Mucosa of rectum (tissue), 2 donors: ENCODE data around the gene PSMB10.

Source experiments
- H3K27ac ChIP-seq, 2 donors: one replicate each; pipeline ENCODE4 v1.7.0; 2013; ENCODE audit warnings: inconsistent platforms in 2 of 2, low read depth in 2 of 2, low read length in 2 of 2
- H3K27me3 ChIP-seq, 2 donors: one replicate each; pipeline ENCODE4 v1.7.0; 2013; ENCODE audit warnings: low read length in 2 of 2; ENCODE audit not compliant: control insufficient read depth in 2 of 2, insufficient read depth in 2 of 2
- H3K36me3 ChIP-seq, 2 donors: one replicate each; pipeline ENCODE4 v1.7.0; 2013; ENCODE audit warnings: low read length in 2 of 2; ENCODE audit not compliant: control insufficient read depth in 2 of 2, insufficient read depth in 2 of 2
- H3K4me1 ChIP-seq, 2 donors: one replicate each; pipeline ENCODE4 v1.7.0; 2013; ENCODE audit warnings: low read length in 2 of 2, mild to moderate bottlenecking in 1 of 2; ENCODE audit not compliant: control insufficient read depth in 2 of 2, insufficient read depth in 2 of 2
- H3K4me3 ChIP-seq, 2 donors: one replicate each; pipeline ENCODE4 v1.7.0; 2013; ENCODE audit warnings: low read length in 2 of 2
- H3K9ac ChIP-seq, 2 donors: one replicate each; pipeline ENCODE4 v1.7.0; 2013; ENCODE audit warnings: low read length in 2 of 2, low read depth in 1 of 2, mild to moderate bottlenecking in 1 of 2
- H3K9me3 ChIP-seq, 2 donors: one replicate each; pipeline ENCODE4 v1.7.0; 2013; ENCODE audit warnings: low read length in 2 of 2; ENCODE audit not compliant: control insufficient read depth in 2 of 2
- donor health status: healthy.
- donor health status: Normal muscosa, but diverticular disease.

Gene PSMB10

GRCh38 chr16:67934306-67935100, 2.1 kb downstream of the PSMB10 start:
- H3K27ac ChIP-seq, result no peak overlapping the region
- peak overlapping the region; percentile 0 to 95 for H3K4me3 ChIP-seq
- H3K36me3 ChIP-seq, result peaks cover 21 to 49% of the 10 kb centered on the region in 2 donors

GRCh38 chr16:67933805-67934204, 2.8 kb downstream of the PSMB10 start:
- H3K27ac ChIP-seq, result no peak overlapping the region
- peaks cover 18 to 20% of the 10 kb centered on the region in 2 donors for H3K4me1 ChIP-seq
- H3K27me3 ChIP-seq, result no peaks in the 10 kb centered on the region
- H3K36me3 ChIP-seq, result peaks cover 21 to 55% of the 10 kb centered on the region in 2 donors
- H3K9me3 ChIP-seq, result no peaks in the 10 kb centered on the region
- no peak overlapping the region for H3K9ac ChIP-seq
- no peak overlapping the region for H3K4me3 ChIP-seq

More at GRCh38 chr16:67934306-67935100, 2.1 kb downstream of the PSMB10 start:
- peaks cover 18 to 20% of the 10 kb centered on the region in 2 donors for H3K4me1 ChIP-seq
- H3K9me3 ChIP-seq, result no peaks in the 10 kb centered on the region
- H3K27me3 ChIP-seq, result no peaks in the 10 kb centered on the region
- H3K9ac ChIP-seq, result peak overlapping the region in 1 of 2 donors; percentile 98

GRCh38 chr16:67932462-67932840, 4.2 kb downstream of the PSMB10 start:
- Histone ChIP-seq H3K36me3 (peaks cover 30 to 64% of the 10 kb centered on the region in 2 donors), H3K4me3 (no peak overlapping the region), H3K27ac (no peak overlapping the region), H3K9ac (no peak overlapping the region), H3K4me1 (peaks cover 18 to 19% of the 10 kb centered on the region in 2 donors), H3K9me3 (no peaks in the 10 kb centered on the region), H3K27me3 (no peaks in the 10 kb centered on the region)

GRCh38 chr16:67931712-67932461, 4.8 kb downstream of the PSMB10 start, which contains the start of gene CTRL:
Gene CTRL (minus strand): TSS chr16:67931862. CDS start chr16:67931852, 10 bp downstream.
- Histone ChIP-seq H3K27me3 (no peaks in the 10 kb centered on the region), H3K9me3 (no peaks in the 10 kb centered on the region), H3K36me3 (peaks cover 35 to 65% of the 10 kb centered on the region in 2 donors), H3K4me1 (peaks cover 12 to 13% of the 10 kb centered on the region in 2 donors), H3K4me3 (no peak within 1 kb of the TSS), H3K27ac (no peak within 1 kb of the TSS), H3K9ac (no peak within 1 kb of the TSS)

- Histone ChIP-seq H3K27me3 (no peaks in the 10 kb centered on the region), H3K36me3 (peaks cover 41 to 63% of the 10 kb centered on the region in 2 donors), H3K9ac (no peak overlapping the region), H3K9me3 (no peaks in the 10 kb centered on the region), H3K4me1 (peaks cover 10 to 11% of the 10 kb centered on the region in 2 donors), H3K27ac (no peak overlapping the region), H3K4me3 (no peak overlapping the region)
These were observed 5.9 kb downstream of the PSMB10 start for GRCh38 chr16:67930678-67931211.

GRCh38 chr16:67930191-67930590, 6.5 kb downstream of the PSMB10 start:
- Histone ChIP-seq H3K27me3 (no peaks in the 10 kb centered on the region), H3K9ac (no peak overlapping the region), H3K4me3 (no peak overlapping the region), H3K27ac (no peak overlapping the region), H3K9me3 (no peaks in the 10 kb centered on the region), H3K36me3 (peaks cover 40 to 63% of the 10 kb centered on the region in 2 donors), H3K4me1 (peaks cover 7% of the 10 kb centered on the region in 2 donors)

GRCh38 chr16:67928561-67929364, 7.9 kb downstream of the PSMB10 start:
- no peaks in the 10 kb centered on the region for H3K4me1 ChIP-seq
- no peak overlapping the region for H3K27ac ChIP-seq
- H3K4me3 ChIP-seq, result no peak overlapping the region
- peaks cover 26 to 52% of the 10 kb centered on the region in 2 donors for H3K36me3 ChIP-seq
- no peaks in the 10 kb centered on the region for H3K27me3 ChIP-seq
- H3K9me3 ChIP-seq, result no peaks in the 10 kb centered on the region
- H3K9ac ChIP-seq, result no peak overlapping the region

- Histone ChIP-seq H3K4me3 (no peak overlapping the region), H3K27ac (no peak overlapping the region), H3K9me3 (no peaks in the 10 kb centered on the region), H3K27me3 (no peaks in the 10 kb centered on the region), H3K4me1 (no peaks in the 10 kb centered on the region), H3K9ac (no peak overlapping the region), H3K36me3 (peaks cover 25 to 52% of the 10 kb centered on the region in 2 donors)
These were observed 8.5 kb downstream of the PSMB10 start for GRCh38 chr16:67928147-67928546.

GRCh38 chr16:67927131-67927941, 9.3 kb downstream of the PSMB10 start:
- H3K9me3 ChIP-seq, result no peaks in the 10 kb centered on the region
- H3K4me1 ChIP-seq, result no peaks in the 10 kb centered on the region
- H3K36me3 ChIP-seq, result peaks cover 28 to 50% of the 10 kb centered on the region in 2 donors
- no peak overlapping the region for H3K27ac ChIP-seq
- no peak overlapping the region for H3K4me3 ChIP-seq
- H3K9ac ChIP-seq, result no peak overlapping the region
- H3K27me3 ChIP-seq, result no peaks in the 10 kb centered on the region
